SH-SY5Y (cell line): ENCODE measurements around the gene ING2.

Source experiments
- GATA2 ChIP-seq: IDR thresholded peaks from 2 replicates; pipeline ENCODE4 v1.6.1; 2011; ENCODE audit warnings: mild to moderate bottlenecking, low read depth, low read length
- GATA3 ChIP-seq: IDR thresholded peaks from 2 replicates; pipeline ENCODE4 v1.6.1; 2011; ENCODE audit warnings: low read depth, mild to moderate bottlenecking, low read length, moderate library complexity

ING2 gene

DNA sequence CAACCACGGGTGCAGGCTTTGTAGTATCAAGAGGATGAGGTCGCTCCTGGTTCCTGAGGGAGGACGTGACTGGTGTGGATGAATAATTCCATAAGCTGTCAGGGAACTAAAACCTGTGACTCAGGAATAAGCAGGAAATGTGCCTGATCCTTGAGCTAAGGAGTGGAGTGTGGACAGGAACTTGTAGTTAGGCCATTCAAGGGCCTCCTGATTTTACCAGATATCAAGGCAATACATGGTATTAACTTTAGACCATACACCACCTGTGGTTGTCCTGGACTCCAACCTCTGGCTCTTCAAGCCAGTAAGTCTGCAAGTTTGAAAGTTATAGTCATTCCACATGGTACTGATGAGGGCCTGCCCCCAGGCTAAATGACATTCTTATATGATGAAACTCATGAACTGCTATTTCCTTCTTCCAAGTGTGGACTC lies 12.1 kb upstream of the ING2 start:
- no peak for TF ChIP-seq GATA3
- TF ChIP-seq GATA2: no peak

DNA sequence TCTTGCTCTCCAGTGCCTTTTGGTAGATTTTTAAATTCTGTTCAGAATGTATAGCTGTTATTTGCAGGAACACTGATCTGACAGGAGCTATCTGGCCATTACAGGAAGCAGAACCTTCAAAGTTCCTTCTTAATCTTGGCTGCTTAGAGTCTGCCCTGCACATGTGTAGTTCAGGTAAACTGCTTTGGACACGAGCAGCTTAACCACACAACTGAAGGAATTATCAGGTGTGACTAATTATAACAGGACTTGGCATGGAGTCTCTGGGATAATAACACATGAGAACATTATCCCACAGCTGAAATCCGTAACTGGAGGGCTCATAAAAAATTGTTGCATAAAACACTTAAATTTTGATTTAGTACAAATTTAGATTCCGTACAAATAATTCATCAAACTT lies 11.6 kb upstream of the ING2 start:
- TF ChIP-seq GATA3 (no peak), GATA2 (no peak)

DNA sequence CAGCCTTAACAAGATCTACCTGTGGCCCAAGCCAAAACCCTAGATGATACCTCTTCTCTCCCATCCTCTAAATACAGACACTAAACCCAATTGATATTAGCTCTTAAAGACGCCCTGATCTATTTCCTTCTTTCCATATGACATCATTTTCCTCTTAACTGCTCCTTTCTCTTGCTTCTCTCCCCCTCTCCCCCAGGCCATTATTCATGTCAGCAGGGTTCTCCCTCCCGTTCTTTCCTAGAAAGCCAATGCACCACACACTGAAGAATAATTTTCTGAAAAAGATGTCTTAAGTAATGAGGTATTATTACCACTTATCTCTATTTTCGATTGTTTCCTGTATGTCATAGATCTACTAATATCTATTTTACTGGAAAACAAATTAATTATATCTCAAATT lies 9.7 kb upstream of the ING2 start:
- no peak for TF ChIP-seq GATA2
- TF ChIP-seq GATA3: no peak

DNA sequence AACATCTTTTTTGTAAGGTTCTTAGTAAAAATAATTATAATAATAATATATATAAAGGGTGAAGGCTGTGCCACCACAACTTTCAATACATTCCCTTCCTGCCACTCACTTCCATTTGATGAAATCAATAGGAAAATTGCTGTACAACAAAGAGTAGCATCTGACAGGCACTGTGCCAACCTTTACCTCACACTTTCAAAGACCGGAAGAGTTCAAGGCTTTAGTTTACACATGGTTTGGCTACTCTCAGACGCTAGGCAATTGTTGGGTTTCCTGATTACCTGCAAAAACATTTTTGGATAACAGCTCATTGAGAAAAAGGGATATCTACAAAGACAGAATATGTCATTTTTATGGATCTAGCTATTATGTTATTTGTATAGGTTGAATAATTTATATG lies 5.5 kb upstream of the ING2 start:
- TF ChIP-seq GATA3 (no peak), GATA2 (no peak)

DNA sequence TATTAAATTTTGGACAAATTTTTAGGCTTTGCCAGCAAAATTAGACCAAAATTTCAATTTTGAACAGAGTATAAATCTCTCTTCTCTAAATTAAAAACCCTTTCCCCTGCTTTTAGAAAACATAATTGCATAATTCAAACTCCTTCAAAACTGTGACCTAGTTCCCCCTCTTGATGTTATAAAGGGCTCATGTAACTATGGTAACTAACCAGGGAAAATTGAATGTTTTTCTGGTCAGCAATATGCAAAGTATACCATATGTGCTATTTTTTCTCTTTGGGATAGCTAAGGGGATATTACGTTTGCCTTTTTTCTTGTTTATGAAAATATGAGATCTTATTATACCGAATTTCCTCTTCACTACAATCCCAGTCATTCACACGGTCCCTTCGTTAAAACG lies 5.1 kb upstream of the ING2 start:
- no peak for TF ChIP-seq GATA3
- no peak for TF ChIP-seq GATA2

DNA sequence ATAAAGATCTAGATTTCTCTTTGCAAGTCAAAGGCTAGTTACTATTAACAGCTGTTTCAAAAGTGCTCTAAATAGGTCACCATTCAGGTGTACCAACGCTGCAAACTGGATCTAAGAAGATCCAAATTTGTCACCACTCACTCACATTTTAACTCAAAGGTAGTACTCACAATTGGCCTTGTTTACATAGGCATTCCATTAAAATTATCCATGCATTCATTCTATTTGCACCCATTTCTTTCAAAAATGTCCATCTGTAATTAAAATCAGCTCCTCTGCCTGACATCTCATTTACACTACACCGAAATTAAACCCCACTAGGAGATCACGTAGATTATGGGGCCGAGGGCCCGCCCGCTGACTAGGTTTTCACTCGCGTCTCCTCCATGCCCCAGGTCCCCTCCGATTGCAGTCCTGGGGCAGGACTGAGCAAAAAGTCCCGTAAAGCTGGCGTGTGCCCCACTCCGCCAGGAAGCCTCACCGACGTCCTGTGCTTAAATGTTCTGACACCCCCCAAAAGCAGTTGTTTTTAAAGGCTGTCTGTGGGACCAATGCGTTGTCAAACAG lies 1.3 kb upstream of the ING2 start:
- TF ChIP-seq GATA2 (peak; percentile 68), GATA3 (no peak)

DNA sequence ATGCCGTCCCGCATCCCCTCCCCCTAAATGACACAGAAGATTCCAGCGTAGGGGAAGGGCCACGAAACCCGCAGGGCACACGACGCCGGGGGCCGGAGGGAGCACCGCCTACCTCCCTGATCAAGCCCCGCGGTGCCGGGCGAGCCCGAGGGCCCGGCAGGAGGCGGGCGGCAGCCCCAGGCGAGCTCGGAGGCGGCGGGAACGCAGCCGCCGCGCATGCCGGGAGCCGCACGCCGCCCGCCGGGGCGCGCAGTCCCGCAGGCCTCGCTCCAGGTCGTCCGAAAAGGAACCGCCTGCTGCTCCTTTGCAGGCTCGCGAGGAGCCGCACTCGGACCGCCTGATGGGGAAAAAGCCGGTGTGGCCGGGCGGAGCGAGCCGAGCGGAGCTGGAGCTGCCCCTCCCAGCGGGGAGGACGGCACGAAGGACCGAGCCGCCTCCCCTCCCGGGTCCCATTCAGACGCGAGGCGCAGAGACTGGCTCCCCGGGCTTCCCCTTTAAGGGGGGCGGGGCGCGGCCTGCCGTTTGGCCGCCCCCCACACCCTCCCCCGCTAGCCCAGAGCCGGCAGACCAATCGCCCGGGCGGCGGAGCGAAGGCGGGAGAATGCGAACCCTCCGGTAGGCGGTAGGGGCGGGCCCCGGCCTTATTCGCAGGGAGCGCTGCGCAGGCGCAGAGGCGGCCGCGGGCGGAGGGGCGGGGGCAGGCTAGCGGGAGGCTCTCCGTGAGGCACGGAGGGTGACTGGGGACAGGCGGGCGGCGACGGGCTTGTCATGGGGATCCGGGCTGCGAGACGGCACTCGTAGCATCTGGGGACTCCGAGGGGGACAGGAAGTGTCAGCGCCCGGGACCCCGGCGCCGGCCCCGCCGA lies 561 bp upstream of the ING2 start:
- TF ChIP-seq GATA3: no peak
- no peak; the same call in 1 of the 2 replicates for TF ChIP-seq GATA2

DNA sequence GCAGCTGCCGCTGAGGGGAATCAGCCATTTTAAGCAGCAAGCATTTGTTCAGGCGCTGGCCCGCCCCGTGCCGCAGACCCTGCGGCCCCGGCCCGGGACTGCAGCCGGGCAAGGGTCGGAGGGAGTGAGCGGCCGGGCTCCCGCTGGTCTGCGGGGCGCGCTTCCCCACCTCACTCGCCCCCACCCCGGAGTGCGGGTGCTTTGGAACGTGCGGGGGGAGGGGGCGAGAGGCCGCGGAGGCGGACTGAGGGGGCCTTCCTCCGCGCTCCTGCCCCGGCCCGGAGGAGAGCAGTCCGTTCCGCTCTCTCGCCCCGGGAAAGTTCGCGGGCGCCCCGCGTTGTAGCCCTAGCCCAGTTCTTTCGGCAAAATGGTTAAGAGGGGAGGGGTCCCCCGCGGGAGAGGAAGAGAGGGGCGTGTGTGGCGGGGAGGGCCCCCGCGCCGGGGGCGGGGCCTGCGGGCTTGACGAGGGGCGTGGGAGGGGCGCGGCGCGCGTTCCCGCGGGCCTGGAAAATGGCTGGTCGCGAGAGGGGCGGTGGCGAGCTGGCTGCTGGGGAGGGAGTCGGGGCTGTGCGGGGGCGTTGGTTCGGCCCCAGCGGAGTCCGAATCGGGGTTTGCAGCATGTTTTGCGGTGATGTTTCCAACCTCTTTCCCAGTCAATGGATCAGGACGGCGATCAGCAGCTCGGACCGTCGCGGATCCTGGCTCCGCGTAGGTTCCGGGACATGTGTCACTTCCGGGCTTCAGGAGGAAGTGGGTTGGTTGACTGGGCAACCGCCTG lies 942 bp downstream of the ING2 start:
- TF ChIP-seq GATA3 (no peak), GATA2 (no peak)

DNA sequence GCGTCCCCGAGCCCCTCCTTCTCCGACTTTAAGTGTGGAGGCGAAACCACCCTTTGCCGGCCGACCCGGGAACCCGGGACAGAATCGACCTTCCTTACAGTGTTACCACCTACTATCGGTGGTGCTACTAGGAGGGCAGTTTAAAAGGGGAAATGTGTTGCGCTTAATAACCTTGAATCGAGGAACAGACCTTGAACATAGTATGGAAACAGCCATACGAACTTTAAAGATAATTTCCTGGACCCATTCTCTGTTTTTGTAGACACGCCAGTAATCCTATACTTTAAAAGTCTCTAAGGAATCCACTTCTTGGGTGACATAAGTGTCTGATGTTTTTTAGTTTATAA lies 1.5 kb downstream of the ING2 start:
- TF ChIP-seq GATA3 (no peak), GATA2 (no peak)

DNA sequence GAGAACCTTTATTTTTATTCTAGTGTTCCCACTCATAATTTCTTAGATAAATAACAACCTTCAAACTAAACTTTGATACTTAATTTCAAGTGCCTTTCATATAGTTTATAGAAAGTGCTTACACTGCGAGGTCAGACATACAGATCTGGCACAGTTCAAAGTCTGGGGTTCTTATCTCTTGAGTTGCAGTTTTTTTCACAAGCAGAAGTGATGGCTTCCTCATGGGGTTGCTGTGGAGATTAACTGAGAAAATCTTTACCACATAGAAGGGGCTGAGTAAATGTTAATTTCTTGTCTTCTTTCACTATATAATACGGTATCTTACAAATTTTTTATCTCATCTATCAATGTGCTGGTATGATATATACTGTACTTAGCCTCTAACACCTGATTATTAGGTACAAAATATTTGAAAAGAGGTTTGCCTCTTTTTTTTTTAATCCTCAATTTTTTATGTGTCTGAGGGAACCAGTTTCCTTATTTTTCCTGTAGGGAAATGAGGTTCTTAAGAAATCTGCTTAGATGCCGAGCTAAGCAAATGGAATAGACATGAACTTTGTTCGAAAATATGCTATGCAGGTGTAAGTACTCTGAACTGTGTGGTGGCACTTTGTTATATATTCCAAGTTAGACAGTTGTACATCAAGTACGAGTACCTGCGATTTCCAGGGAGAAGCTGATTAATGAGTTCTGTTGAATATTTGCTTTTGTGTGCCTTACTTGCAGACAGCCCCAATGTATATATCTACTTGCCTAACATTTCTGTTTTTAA lies 3.3 kb downstream of the ING2 start:
- TF ChIP-seq GATA3 (no peak), GATA2 (no peak)

DNA sequence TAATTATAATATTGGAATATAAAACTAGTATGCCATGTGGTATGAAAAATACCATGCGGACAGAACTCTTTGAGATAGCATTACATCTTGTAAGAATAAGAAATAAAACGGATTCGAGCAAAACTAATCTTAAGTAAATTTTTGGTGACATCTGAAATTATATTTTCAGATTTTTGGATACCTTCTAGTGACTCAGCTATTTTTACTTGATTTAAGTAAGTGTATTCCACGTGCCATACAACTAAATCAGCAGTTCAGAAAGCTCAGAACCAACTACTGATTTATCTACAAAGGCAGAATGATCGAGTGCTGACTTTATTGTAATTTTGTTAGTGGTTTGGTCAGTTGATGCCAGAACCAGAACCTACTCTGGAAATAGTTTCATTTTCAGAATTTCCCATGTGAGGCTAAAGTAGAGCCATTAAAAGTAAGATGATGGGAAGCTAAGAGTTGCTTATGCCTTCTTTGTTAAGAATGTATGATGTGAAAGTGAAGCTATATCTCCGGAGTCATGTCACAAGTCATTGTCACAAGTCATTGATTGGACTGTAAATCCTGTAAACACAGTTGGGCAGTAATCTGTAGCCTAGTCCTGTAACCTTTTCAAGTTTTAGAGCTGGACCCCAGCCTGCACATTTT lies 4.0 kb downstream of the ING2 start:
- no peak for TF ChIP-seq GATA2
- TF ChIP-seq GATA3: no peak

DNA sequence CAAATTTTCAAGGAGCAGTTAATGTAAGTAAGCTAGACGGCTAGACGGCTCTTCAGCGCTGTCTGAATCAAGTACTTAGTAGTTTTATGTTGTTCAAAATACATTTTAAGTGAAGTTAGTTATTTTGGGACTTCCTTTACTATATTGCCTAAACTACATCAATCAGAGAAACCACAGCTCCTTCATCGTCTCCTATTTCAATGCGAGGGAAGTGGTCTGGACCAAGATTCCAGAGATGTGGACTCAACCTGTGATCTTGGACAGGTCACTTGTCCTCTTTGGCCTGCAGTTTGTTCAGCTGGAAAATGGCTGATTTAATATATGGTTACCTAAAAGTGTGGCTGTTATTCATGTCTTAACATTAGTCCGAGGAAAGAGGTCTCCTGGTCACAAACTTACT lies 10.6 kb downstream of the ING2 start:
- TF ChIP-seq GATA3 (no peak), GATA2 (no peak)

DNA sequence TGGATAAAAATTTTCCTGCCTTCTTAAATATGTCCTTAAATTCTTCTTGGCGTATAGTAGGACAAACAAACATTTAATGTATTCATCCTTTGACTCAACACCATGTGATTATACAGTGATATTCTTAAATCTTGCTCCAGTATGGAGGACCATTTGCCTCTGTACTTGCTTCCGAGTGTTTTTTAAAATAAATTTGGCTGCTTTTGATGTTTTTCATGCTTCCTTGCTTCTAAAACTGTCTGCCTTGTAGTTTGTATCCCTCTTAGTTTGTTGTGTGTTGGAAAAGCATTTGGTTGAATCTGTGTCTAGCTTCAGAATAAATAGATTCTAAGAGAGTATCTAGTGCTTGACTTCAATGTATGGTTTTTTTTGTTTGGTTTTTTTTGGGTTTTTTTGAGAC lies 12.3 kb downstream of the ING2 start:
- TF ChIP-seq GATA2: no peak
- no peak for TF ChIP-seq GATA3
